ENCODE data around the gene GLUL. TPM values are rescaled to one million over a fixed set of nuclear protein-coding genes. Genes with fewer than 3 reads are reported as not detected.
A peak's percentile ranks its signal among the peaks of the same experiment; 100 is the strongest.

Gene GLUL
- polyA plus RNA-seq (2011; rRNA removed) (33.0 and 41.7 TPM in 2 replicates), polyA plus RNA-seq (2017; fragmentation: RNase III; extraction: RNeasy Plus Mini Kit Qiagen cat#74134 plus additional on column Dnase treatment) (16.3 to 26.9 TPM (median 24.2 TPM) in 3 replicates), polyA minus RNA-seq (2011; rRNA and poly(A)+ RNA removed) (40.2 and 47.4 TPM in 2 replicates)
- polyA plus RNA-seq (2012; cell fraction: cytosol; rRNA removed): 20.1 and 25.7 TPM in 2 replicates
- polyA plus RNA-seq (2012; cell fraction: nucleus; rRNA removed): 24.9 and 28.9 TPM in 2 replicates

DNA sequence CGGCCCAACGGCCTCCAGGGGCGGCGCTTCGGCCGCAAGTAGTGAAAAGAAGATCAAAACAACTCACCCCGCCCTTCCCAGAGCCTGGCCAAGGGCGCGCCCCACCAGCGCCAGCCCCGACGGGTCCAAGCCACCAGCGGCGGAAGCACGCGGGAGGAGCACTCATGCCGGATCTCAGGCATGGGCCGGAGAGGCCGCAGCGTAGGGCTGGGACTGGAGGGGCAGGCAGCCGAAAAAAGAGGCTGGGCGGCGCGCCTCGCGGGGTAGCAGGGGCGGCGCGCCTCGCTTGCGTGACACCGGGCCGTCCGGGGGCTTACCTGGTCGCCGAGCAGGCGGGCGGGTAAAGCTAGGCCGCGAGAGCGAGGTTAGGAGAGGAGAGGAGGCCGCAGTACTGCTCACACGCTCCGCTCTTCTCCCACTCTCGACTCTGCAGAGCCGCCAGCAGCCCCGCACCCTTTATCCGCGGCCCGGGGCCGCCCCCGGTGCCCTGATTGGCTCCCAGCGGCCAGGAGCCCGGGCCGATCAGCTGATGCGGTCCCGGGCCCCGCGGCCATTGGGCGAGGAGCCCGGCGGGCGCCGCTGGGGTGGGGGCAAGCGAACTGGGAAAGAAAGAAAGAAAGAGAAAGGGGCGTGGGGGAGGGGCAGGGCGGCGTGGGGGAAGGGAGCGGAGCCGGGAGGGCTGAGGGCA is at the start of gene GLUL:
TSS of gene GLUL (minus strand) at position 429 of the 688 bp plus-strand sequence. CDS start 3,053 bp downstream, outside the sequence.
- CTCF ChIA-PET: interaction anchor here (7.0 to 10.7 kb wide), 2 partner anchors 249 to 308 kb away, joined by 128 to 194 read pairs; no protein-coding TSS in a partner anchor
- DNase-seq (ENCODE audit: low read depth in 1 of 2, low spot score in 1 of 2) (peak; percentile 58 to 62), FAIRE-seq (no peak), ATAC-seq (peak; percentile 87 to 96)
- H3K4me1 ChIP-seq: peaks cover 5% of the 10 kb centered on the region; the same call in 1 of the 3 replicates
- under 1% methylated on average over 40 of the region's 70 CpGs for WGBS (ENCODE audit: missing lambda C conversion rate)
- peak within 1 kb of the TSS; percentile 60 for H3K4me3 ChIP-seq
- H3K4me2 ChIP-seq: peak within 1 kb of the TSS; percentile 75
- no peaks in the 10 kb centered on the region for H3K9me3 ChIP-seq
- POLR2A ChIA-PET: no interaction called here
- H3K27ac ChIP-seq: peak within 1 kb of the TSS; percentile 69 to 83
- TF ChIP-seq, protein P1, sequence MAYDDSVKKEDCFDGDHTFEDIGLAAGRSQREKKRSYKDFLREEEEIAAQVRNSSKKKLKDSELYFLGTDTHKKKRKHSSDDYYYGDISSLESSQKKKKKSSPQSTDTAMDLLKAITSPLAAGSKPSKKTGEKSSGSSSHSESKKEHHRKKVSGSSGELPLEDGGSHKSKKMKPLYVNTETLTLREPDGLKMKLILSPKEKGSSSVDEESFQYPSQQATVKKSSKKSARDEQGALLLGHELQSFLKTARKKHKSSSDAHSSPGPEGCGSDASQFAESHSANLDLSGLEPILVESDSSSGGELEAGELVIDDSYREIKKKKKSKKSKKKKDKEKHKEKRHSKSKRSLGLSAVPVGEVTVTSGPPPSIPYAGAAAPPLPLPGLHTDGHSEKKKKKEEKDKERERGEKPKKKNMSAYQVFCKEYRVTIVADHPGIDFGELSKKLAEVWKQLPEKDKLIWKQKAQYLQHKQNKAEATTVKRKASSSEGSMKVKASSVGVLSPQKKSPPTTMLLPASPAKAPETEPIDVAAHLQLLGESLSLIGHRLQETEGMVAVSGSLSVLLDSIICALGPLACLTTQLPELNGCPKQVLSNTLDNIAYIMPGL (CRISPR knock-in tag; IDR thresholded peaks at IDR 0.05; ENCODE audit: borderline replicate concordance): 0 out of 2 replicates have a peak, but pooled peaks have one; percentile 56
- TF ChIP-seq ZSCAN20 (CRISPR knock-in tag; IDR thresholded peaks at IDR 0.05) (no peak), HDAC2 (IDR thresholded peaks at IDR 0.05) (no peak), ZFP36 (IDR thresholded peaks at IDR 0.05; ENCODE audit: borderline replicate concordance, partially characterized antibody) (no peak), RNF2 (IDR thresholded peaks at IDR 0.05; ENCODE audit: borderline replicate concordance, low read depth) (peak; percentile 40; the same call in 1 of the 2 replicates), HOXA7 (CRISPR knock-in tag; IDR thresholded peaks at IDR 0.05) (no peak), PHF8 (IDR thresholded peaks at IDR 0.05; ENCODE audit: borderline replicate concordance, low read depth) (no peak), SREBF2 (IDR thresholded peaks at IDR 0.05) (no peak), FOSB (CRISPR knock-in tag; IDR thresholded peaks at IDR 0.05) (no peak), POLR2A (IDR thresholded peaks at IDR 0.05; ENCODE audit: low read length) (peak; percentile 77), TP53 (CRISPR knock-in tag; IDR thresholded peaks at IDR 0.05) (0 out of 2 replicates have a peak, but pooled peaks have one; percentile 52), ESRRA (IDR thresholded peaks at IDR 0.05; ENCODE audit: borderline replicate concordance, low read length) (no peak), CHD4 (IDR thresholded peaks at IDR 0.05; ENCODE audit: borderline replicate concordance) (no peak), CBX2 (IDR thresholded peaks at IDR 0.05; ENCODE audit: borderline replicate concordance, low read depth) (no peak), JUN (IDR thresholded peaks at IDR 0.05) (peak in 1 of 2 experiments; percentile 49; a peak in 2 of 5 replicates), EHMT2 (IDR thresholded peaks at IDR 0.05; ENCODE audit: low read depth) (no peak), KDM5A (IDR thresholded peaks at IDR 0.05) (no peak), RCOR1 (IDR thresholded peaks at IDR 0.05; ENCODE audit: low read depth, low read length) (no peak), CBX8 (IDR thresholded peaks at IDR 0.05) (0 out of 2 replicates have a peak, but pooled peaks have one; percentile 33), NFE2L2 (conservative IDR thresholded peaks at IDR 0.05; ENCODE audit: low read length) (no peak)
- TF ChIP-seq, protein P2, sequence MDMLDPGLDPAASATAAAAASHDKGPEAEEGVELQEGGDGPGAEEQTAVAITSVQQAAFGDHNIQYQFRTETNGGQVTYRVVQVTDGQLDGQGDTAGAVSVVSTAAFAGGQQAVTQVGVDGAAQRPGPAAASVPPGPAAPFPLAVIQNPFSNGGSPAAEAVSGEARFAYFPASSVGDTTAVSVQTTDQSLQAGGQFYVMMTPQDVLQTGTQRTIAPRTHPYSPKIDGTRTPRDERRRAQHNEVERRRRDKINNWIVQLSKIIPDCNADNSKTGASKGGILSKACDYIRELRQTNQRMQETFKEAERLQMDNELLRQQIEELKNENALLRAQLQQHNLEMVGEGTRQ (IDR thresholded peaks at IDR 0.05): peak; percentile 40; the same call in 1 of the 2 replicates
- TF ChIP-seq, protein P3, sequence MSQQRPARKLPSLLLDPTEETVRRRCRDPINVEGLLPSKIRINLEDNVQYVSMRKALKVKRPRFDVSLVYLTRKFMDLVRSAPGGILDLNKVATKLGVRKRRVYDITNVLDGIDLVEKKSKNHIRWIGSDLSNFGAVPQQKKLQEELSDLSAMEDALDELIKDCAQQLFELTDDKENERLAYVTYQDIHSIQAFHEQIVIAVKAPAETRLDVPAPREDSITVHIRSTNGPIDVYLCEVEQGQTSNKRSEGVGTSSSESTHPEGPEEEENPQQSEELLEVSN (IDR thresholded peaks at IDR 0.05; ENCODE audit: borderline replicate concordance, low read depth): peak; percentile 61; the same call in 1 of the 2 replicates
- TF ChIP-seq, protein P4, sequence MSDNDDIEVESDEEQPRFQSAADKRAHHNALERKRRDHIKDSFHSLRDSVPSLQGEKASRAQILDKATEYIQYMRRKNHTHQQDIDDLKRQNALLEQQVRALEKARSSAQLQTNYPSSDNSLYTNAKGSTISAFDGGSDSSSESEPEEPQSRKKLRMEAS (IDR thresholded peaks at IDR 0.05): peak; percentile 59
- TF ChIP-seq, protein P5, sequence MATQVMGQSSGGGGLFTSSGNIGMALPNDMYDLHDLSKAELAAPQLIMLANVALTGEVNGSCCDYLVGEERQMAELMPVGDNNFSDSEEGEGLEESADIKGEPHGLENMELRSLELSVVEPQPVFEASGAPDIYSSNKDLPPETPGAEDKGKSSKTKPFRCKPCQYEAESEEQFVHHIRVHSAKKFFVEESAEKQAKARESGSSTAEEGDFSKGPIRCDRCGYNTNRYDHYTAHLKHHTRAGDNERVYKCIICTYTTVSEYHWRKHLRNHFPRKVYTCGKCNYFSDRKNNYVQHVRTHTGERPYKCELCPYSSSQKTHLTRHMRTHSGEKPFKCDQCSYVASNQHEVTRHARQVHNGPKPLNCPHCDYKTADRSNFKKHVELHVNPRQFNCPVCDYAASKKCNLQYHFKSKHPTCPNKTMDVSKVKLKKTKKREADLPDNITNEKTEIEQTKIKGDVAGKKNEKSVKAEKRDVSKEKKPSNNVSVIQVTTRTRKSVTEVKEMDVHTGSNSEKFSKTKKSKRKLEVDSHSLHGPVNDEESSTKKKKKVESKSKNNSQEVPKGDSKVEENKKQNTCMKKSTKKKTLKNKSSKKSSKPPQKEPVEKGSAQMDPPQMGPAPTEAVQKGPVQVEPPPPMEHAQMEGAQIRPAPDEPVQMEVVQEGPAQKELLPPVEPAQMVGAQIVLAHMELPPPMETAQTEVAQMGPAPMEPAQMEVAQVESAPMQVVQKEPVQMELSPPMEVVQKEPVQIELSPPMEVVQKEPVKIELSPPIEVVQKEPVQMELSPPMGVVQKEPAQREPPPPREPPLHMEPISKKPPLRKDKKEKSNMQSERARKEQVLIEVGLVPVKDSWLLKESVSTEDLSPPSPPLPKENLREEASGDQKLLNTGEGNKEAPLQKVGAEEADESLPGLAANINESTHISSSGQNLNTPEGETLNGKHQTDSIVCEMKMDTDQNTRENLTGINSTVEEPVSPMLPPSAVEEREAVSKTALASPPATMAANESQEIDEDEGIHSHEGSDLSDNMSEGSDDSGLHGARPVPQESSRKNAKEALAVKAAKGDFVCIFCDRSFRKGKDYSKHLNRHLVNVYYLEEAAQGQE (IDR thresholded peaks at IDR 0.05): no peak
